ENCODE data around the gene TMEM82. TPM values are rescaled to one million over a fixed set of nuclear protein-coding genes. Genes with fewer than 3 reads are reported as not detected.

Gene TMEM82
- total RNA-seq, 6 donors from 2014 or later = not detected

GRCh38 chr1:15736038-15736891 lies 6.0 kb upstream of the TMEM82 start, which contains the start of gene SLC25A34:
Gene SLC25A34, plus strand, starts transcription at chr1:15736258. Its CDS starts 228 bp downstream, at chr1:15736486.
- H3K4me1 ChIP-seq = peaks cover 18 to 39% (median 28%) of the 10 kb centered on the region in 4 donors
- no peak within 1 kb of the TSS for H3K4me3 ChIP-seq
- ATAC-seq (ENCODE audit: low FRiP score in 2 of 2) (peak; percentile 30 to 76), DNase-seq (peak; percentile 89)
- no peaks in the 10 kb centered on the region for H3K9me3 ChIP-seq
- H3K27me3 ChIP-seq = no peaks in the 10 kb centered on the region
- WGBS, 2 donors = 81% methylated on average over 13 of the region's 35 CpGs; no CpG with 5 or more reads in 1 of the 2 donors
- H3K36me3 ChIP-seq = peaks cover 16 to 41% (median 33%) of the 10 kb centered on the region in 4 donors
- no peak for TF ChIP-seq EP300 (IDR thresholded peaks at IDR 0.05)
- TF ChIP-seq POLR2A (IDR thresholded peaks at IDR 0.05) = peak in 1 of 4 donors; percentile 35
- TF ChIP-seq POLR2AphosphoS5 (IDR thresholded peaks at IDR 0.05) = peak in 1 of 2 donors; percentile 32
- TF ChIP-seq, protein P1, sequence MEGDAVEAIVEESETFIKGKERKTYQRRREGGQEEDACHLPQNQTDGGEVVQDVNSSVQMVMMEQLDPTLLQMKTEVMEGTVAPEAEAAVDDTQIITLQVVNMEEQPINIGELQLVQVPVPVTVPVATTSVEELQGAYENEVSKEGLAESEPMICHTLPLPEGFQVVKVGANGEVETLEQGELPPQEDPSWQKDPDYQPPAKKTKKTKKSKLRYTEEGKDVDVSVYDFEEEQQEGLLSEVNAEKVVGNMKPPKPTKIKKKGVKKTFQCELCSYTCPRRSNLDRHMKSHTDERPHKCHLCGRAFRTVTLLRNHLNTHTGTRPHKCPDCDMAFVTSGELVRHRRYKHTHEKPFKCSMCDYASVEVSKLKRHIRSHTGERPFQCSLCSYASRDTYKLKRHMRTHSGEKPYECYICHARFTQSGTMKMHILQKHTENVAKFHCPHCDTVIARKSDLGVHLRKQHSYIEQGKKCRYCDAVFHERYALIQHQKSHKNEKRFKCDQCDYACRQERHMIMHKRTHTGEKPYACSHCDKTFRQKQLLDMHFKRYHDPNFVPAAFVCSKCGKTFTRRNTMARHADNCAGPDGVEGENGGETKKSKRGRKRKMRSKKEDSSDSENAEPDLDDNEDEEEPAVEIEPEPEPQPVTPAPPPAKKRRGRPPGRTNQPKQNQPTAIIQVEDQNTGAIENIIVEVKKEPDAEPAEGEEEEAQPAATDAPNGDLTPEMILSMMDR (IDR thresholded peaks at IDR 0.05) = no peak
- H3K27ac ChIP-seq = peak within 1 kb of the TSS; percentile 7 to 81 (median 74)

DNA sequence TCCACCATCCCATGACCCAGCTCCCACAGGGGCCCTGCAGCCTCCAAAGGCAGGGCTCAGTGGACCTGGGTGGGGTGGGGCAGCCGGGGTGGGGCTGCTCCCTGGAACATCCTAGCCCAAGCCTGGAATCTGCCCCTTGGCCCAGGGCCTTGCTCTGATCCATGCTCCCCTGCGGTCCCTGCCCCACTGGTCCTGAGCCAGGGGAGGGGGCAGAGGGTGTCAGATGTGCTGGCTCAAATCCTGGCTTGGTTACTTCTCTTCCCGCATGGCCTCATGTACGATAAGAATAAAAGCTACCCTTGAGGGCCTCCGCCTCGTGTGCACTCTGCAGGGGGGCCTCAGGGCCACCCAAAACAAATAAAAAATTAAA lies 5.4 kb upstream of the TMEM82 start:
- Histone ChIP-seq H3K27ac (peak overlapping the region in 3 of 4 donors; percentile 72 to 81 (median 76)), H3K4me1 (peaks cover 22 to 44% (median 31%) of the 10 kb centered on the region in 4 donors), H3K9me3 (no peaks in the 10 kb centered on the region), H3K27me3 (no peaks in the 10 kb centered on the region), H3K4me3 (no peak overlapping the region), H3K36me3 (peaks cover 11 to 35% (median 27%) of the 10 kb centered on the region in 4 donors)
- no peak for ATAC-seq (ENCODE audit: low FRiP score in 2 of 2)
- no peak for DNase-seq
- TF ChIP-seq, protein P1 (IDR thresholded peaks at IDR 0.05) = no peak
- TF ChIP-seq POLR2AphosphoS5 (IDR thresholded peaks at IDR 0.05) (no peak), POLR2A (IDR thresholded peaks at IDR 0.05) (no peak), EP300 (IDR thresholded peaks at IDR 0.05) (no peak)
- 69 to 77% methylated on average over 4 to 6 of the region's 6 CpGs for WGBS, 2 donors

- TF ChIP-seq EP300 (IDR thresholded peaks at IDR 0.05) (no peak), POLR2A (IDR thresholded peaks at IDR 0.05) (no peak)
- no peaks in the 10 kb centered on the region for H3K9me3 ChIP-seq
- H3K36me3 ChIP-seq = peaks cover 7 to 27% (median 20%) of the 10 kb centered on the region in 4 donors
- H3K4me3 ChIP-seq = no peak overlapping the region
- H3K27ac ChIP-seq = no peak overlapping the region
- peak in 1 of 2 donors; percentile 72 for DNase-seq
- no peaks in the 10 kb centered on the region for H3K27me3 ChIP-seq
- 80 to 89% methylated on average over 12 to 16 of the region's 20 CpGs for WGBS, 2 donors
- ATAC-seq (ENCODE audit: low FRiP score in 2 of 2) = no peak
- peaks cover 22 to 44% (median 31%) of the 10 kb centered on the region in 4 donors for H3K4me1 ChIP-seq
Measured at GRCh38 chr1:15737324-15738319, 4.7 kb upstream of the TMEM82 start.

- H3K27ac ChIP-seq = peak overlapping the region in 1 of 4 donors; percentile 11
- 92 to 94% methylated on average over 6 to 15 of the region's 15 CpGs for WGBS, 2 donors
- ATAC-seq (ENCODE audit: low FRiP score in 2 of 2) = no peak
Measured at GRCh38 chr1:15738416-15739113, 3.7 kb upstream of the TMEM82 start.

More at GRCh38 chr1:15738416-15739113, 3.7 kb upstream of the TMEM82 start:
- peaks cover 0 to 18% (median 11%) of the 10 kb centered on the region in 4 donors for H3K36me3 ChIP-seq
- H3K27me3 ChIP-seq = no peaks in the 10 kb centered on the region
- DNase-seq = peak in 1 of 2 donors; percentile 60
- H3K4me3 ChIP-seq = no peak overlapping the region
- no peak for TF ChIP-seq POLR2AphosphoS5 (IDR thresholded peaks at IDR 0.05)
- TF ChIP-seq POLR2A (IDR thresholded peaks at IDR 0.05) = no peak
- TF ChIP-seq EP300 (IDR thresholded peaks at IDR 0.05) = no peak
- TF ChIP-seq, protein P1 (IDR thresholded peaks at IDR 0.05) = no peak
- H3K9me3 ChIP-seq = no peaks in the 10 kb centered on the region
- peaks cover 22 to 44% (median 30%) of the 10 kb centered on the region in 4 donors for H3K4me1 ChIP-seq
